ENCODE measurements around the gene MVB12B.
"Not testable (repeated sequence)": the region's sequence is repeated elsewhere in the genome, so short reads cannot be mapped to it uniquely, and the experiment has no call there.

MVB12B gene

DNA sequence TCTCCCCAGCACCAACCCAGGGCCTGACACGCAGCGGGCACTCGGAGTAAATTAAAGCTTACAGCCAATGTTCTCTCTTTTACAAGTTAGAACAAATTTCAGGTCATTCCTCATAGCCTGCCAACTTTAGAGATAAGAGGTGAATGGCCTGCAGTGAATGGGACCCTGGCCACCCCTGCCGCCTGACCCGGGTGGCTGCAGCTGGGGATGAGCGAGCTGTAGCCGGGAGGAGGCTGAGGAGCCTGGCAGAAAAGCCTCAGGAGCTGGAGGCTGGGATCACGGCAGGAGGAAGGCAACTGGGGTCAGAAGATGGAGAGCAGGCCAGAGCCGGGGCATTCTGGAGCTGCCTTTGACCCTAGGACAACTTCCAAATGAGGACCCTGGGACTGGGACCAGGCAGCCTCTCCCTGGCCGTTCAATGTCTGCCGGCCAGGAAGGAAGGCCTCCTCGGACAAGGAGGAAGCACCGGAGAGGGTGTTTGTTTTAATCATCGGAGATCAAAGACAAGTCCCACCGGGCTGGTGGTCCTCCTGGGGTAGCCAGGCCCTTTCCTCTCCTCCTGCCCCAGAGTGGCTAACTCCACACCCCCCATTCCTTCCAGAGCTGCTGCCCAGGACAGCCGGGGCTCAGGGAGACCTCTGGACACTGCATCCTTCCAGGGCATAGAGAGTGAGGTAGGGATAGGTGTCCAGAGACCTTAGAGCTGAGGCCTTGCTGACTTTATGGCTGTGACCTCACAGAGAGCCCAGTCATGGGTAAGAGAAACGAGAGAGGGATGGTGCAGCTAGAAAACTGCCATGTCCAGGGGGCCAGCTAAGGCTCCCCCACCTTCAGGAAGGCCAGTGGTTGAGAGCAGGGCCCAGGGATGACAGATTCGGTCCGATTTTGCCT lies 199.8 kb downstream of the MVB12B start:
- DNase-seq = no peak

DNA sequence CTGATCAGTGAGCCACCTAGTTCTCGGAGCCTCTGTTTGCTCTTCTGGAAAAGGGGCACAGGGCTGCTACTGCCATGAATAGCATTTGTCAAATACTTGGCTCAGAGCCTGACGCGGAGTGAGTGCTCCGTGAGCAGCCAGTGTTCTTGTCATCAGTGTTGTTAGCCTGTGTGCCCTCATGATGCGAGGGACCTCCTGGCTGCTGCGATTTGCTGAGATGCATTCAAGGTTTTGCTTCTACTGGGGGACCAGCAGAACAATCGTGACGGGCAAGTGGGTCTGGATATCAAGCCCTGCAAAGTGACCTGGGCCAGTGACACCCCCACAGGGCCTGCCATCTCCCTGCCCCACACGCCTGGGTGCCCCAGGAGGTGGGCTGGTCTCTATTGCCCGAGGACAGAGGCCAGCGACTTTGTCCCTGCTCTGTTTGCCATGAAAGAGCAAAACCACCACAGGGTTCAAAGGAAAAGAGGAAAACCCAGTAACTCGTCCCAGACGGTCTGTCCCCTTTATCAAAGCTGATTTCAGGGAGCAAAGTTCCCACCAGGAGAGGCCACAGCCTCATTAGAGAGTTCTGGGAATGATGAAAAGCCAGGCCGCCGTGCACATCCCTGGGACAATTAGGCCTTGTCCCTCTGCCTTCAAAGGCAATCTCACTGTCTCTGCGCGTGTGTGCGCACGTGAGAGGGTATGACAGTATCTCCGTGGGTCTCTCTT lies 200.6 kb downstream of the MVB12B start:
- DNase-seq = no peak

DNA sequence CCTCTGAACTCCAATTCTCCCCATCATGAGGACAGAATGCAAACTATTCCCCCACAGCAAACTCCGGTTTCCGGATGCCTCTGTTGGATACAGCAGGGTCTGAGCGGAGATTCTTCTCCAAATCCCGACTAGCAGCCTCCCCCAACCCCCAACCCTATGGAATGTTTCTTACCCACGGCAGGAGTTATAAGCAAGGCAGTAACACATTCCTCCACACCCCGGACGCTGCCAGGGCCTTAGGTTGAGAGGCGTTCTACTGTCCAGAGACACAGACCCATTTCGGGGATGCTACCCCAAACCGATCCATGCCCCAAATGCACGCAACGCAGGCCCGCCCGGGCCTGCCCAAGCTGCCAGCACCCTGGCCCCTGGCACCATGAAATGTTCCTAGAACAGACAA lies 201.5 kb downstream of the MVB12B start:
- no peak for DNase-seq

DNA sequence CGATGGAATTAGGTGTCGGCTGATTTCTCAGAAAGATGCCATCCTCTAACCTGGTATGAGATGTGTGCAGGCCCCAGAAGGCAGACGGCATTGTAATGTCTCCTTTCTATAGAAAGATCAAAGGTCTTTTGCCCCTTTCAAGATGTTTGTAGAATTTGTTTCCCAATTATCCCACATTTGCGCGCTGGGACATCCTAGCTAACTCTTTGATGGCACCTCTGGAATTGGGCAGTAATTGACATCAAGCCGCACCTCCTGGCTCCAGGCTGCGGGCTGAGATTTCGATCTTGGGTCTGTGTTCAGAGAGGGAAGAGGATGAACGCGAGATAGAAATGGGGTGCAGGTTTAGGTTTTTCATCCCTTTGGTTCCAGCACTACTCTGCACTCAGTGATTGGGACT lies 202.3 kb downstream of the MVB12B start:
- DNase-seq = no peak

DNA sequence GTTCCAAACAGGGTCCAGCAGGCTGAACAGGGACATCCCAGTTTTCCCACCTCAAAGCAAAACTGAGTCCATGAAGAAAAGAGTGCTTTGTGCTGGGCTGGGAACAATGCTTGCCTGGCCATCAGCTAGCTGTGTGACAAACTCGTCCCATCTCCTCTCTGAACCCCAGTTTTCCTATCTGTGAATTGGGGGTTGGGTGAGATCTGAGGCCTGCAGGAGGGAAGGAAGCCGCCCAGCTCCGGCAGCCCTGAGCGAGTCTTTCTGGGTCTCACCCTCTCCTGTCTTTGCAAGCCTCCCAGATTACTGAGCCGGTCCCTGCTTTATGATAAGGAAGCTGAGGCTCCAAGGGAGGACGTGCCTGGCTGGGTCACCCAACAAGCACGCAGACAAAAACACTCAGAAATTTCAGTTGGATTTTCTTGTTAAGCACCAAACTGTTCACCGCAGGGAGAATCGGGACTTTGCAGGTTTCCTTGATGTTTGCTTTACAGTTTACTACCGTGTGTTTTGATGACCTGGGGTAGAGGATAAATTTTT lies 204.5 kb downstream of the MVB12B start:
- DNase-seq = no peak

DNA sequence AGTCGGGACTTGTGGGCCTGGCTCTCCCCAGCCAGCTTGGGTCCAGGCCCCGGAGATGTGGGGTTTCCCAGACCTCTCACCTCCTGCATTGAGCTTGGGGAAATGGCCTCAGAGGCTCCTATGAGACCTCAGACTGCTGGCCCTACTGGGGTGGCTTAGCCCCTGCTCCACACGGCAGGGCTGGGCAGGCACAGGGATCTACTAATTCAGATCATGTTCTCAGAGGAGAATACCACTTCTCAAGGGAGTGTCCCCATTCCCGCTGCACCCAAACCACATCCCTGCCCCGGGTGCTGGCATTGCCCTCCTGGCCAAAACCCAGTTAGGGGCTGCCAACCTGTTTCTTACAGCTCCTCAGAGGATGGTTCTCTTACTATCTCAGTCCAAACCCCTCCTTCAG lies 205.0 kb downstream of the MVB12B start:
- no peak for DNase-seq

DNA sequence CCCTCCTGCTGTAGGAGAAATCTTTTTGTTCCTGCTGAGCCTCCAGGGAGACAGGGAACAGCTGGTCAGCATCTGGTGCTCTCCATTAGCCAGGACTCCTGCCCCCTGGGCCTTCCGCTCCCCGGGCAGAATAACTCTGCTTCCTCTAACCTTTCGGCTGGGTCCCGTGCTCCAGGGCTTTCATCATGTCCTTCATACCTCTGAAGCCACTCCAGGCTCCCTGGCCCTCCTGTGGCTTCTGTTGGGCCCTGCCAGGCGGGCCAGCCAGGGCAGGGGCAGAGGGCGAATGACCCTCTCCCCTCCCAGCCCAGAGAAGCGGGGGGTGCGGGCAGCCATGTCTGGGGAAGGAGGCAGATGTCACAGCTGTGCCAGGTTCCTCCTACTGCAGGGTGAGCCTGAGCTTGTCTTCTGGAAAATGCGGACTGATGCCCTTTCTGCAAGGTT lies 205.4 kb downstream of the MVB12B start:
- no peak for DNase-seq

DNA sequence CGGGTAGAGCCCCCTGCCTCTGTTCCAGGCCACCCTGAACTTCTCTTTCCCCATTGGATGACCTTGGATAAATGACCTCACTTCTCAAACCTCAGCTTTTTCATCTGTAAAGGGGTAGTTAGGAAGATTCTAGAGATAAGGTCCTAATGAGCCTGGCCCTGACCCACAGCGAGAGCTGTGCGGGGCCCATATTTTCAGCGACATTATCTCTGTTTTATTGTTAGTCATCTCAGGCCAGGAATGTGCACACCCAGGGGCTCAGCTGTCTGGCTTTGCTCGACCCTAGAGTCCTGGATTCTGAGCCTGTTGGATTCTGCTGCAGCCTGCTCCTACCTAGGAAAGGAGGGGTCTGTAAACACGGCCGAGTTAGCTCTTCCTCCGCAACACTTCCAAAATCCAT lies 205.9 kb downstream of the MVB12B start:
- no peak for DNase-seq

DNA sequence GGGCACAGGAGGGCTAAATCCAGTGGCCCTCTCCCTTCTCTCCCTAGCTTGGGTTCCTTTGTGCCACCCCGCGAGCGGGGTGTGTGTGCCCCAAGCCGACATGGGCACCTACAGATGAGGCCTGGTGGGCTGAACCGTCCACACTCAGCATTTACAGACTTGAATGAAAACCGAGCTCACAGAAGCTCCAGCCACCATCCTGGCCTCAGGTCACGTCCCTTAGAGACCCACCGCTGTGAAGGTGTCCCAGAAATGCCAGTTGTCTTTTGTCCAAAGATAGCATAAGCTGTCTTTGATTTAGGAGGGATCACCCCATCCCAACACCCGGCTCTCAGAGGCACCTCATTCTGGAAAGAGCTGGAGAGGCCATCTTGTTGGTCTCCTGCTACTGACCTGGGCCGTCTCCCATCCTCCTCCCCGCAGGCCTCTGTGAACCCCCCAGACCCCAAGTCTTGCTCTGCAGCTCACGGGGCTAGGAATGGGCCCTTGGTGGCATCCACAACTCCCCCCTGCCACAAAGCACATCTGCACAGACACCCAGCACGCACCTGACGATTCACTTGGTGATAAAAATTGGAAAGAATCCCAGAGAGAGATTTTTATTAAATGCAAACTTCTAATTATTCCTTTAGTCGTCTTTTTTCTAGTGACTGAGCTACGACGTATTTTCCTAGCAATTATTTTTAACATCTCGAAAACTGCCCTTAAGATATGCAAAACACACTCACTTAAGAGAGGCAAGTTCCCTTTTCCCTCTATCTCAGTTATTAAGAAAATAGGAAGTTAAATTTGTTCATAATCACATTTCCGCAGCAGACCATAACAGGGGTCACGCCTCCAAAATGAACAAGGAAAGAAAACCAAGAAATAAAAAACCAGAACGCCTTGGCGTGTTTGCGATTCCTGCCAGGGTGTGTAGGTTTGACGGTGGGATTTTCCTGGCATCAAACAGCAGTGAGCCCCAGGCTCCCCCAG lies 206.6 kb downstream of the MVB12B start:
- no peak for DNase-seq

DNA sequence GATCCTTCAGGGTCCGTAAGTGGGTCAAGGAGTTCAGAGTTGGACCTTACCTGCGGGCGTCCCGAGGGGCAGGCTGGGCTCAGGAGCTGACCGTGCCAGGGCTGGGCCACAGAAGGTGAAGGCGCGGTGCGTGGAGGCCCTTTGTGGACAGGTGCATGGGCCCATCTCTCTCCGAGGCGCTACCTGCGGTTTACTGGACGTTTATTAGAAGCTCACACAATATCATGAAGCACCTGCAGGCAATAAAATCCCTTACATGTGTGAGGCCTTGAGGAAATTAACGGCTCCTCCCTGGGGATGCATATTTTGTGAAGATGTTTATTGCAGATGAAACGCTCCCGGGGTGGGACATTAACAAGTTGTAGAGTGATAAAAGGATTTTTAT lies 207.3 kb downstream of the MVB12B start:
- no peak for DNase-seq

DNA sequence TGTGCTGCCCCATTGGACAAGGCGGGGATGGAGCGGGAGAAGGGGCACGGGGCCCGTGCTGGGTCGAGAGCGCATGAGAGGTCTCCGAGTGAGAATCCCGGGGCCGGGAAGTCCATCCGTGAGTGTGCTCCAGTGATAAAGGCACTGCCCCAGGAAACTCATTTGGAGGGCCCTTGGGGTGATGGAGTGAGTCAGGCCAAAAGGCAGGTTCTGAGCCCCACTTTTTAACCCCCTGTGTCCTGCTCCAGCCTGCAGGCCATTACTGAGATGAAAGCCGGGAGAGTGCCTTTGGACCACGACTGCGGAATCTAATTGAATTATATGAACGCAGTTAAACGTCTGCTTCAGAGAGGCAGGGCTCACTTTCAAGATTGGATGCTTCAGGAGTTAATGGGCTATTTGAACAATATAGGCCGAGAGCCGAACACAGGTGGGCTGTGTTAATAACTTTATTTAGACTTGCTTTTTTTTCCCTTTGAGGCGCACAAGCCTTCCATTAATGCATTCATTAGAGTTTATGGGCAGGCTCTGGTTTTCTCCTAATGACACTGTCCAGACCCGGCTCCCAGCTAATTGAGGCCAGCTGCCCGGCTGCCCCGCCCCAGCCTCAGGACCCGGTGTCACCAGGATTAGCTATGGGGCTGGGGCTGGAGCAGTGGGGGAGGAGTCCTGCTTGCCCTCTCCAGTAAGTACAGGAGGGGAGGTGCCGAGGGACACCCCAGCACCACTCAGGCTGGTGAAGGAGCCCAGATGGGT lies 208.0 kb downstream of the MVB12B start:
- DNase-seq = no peak

DNA sequence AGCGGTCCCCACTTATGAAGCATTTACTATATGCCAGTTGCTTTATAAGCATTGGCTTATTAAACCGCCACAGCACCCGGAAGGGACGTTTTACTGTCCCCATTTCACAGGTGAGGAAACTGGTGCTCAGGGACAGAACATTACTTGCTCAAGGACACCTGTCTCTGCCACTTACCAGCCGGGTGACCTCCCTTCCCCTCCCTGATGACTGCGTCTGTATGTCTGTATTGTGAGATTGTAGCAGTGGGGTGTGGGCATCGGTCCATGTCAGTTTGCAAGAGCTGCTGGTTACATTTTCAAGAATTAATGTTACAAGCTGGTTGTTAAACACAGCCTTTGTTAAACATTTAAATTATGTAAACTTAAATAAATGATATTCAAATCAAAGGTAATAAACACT lies 209.5 kb downstream of the MVB12B start:
- DNase-seq = no peak

DNA sequence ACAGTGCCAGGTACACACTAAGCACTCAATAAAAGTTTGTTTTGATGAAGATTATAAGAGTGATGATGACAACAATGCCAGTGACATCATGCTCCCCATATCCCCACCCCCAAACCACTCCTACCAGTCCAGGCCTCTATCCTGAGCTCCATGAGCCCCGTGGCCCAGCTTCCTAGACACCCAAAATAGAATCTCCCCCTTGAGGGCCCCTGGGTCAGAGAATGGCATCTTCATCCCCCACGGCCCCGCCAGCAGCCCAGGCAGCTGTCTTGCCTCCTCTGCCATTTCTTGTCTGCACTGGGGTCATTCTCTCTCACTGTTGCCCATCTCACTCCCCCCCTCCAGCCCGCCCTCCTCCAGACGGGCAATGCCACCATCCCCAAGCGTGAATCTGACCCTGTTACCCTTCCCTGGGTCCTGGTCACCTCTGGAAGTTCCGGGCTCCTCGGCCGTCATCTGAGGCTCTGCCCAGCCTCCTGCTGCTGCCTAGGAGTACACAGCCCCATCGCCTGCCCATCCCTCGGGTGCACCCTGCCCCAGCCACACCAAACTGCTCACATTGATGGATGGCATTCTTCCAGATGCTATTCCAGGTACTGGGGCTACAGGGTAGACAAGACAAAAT lies 210.3 kb downstream of the MVB12B start:
- DNase-seq = no peak

DNA sequence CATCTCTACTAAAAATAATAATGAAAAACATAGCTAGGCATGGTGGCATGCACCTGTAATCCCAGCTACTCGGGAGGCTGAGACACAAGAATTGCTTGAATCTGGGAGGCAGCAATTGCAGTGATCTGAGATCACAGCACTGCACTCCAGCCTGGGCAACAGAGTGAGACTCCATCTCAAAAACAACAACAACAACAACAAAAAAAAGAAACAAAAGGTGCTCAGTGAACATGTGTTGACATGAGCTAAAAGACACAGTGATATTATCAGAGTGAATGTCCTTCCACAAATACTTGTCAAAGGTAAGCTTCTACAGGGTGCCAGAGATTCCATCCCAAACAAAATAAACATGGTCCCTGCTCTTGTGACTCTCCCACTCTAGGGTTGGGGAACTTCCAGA lies 211.9 kb downstream of the MVB12B start:
- DNase-seq = no peak

DNA sequence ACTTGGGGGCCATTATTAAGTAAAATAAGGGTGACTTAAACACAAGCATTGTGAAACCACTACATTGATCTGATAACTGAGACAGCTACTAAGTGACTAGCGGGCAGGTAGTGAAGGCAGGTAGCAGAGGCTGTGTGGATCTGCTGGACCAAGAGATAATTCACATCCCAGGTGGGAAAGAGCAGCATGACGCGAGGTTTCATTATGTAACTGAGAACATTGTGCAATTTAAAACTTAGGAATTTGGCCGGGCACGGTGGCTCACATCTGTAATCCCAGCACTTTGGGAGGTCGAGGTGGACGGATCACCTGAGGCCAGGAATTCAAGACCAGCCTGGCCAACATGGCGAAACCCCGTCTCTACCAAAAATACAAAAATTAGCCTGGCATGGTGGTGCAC lies 213.8 kb downstream of the MVB12B start:
- not testable (repeated sequence) for DNase-seq

DNA sequence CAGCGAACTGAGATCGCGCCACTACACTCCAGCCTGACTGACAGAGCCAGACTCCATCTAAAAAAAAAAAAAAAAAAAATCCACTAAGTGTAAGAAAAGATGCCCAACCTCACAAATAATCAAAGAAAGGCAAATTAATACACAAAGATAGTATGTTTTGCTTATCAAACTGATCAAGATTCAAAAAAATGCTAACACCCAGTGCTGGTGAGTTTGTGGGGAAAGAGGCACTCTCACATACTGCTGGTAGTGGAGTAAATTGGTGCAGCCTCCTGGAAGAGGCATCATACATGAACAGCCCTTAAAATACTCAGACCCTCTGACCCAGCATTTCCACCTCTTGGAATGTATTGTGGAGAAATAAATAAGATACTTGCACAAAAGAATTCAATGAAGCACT lies 216.9 kb downstream of the MVB12B start:
- DNase-seq = no peak

DNA sequence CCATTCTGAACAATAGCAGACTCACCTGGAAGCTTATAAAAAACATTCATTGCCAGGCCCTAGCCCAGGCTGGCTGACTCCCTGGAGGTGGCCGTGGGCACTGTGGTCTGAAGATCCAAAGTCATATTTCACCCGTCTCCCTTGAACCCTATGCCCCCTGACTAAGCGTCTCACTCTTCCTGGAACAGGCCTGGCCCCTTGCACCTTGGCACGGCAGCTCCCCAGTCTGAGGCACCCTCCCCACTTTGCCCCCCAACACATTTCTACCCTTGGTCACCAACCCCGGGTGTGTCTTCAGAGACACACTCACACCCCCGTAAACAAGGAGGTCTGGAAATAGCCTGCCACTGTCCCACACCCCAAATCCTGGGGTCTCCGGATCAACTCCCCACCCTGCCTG lies 218.5 kb downstream of the MVB12B start:
- DNase-seq = no peak

DNA sequence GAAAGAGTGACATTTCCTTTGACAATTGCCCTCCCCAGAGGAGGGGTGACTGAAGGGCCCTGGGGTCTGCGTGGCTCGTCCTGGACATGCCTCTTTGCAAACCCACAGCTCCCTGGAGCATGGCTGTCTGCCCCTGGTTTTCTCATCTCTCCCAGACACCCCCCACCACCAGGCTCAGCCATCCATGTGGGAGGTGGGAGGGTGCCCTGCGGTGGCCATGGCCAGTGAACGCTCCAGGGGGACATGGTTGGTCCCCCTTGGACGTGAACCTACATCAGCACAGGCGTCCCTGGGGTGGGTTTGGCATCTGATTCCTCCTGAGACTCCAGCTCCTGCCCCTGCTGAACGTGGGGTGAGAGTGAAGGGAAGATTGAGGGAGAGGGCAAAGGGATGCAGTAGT lies 219.4 kb downstream of the MVB12B start:
- no peak for DNase-seq

DNA sequence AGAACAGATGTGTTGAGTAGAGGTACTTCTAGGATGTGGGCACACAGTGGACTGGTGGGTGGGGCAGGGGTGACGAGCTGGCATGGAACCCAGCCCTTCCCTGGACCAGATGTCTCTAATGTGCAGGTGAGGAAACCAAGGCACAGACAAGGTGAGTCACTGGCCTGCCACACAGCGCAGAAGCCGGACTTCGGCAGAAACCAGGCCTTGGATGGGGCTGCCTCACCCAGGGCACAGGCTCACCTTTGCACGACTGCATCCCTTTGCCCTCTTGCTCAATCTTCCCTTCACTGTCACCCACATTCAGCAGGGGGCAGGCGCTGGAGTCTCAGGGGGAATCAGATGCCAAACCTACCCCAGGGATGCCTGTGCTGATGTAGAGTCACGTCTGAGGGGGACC lies 221.7 kb downstream of the MVB12B start:
- no peak for DNase-seq

DNA sequence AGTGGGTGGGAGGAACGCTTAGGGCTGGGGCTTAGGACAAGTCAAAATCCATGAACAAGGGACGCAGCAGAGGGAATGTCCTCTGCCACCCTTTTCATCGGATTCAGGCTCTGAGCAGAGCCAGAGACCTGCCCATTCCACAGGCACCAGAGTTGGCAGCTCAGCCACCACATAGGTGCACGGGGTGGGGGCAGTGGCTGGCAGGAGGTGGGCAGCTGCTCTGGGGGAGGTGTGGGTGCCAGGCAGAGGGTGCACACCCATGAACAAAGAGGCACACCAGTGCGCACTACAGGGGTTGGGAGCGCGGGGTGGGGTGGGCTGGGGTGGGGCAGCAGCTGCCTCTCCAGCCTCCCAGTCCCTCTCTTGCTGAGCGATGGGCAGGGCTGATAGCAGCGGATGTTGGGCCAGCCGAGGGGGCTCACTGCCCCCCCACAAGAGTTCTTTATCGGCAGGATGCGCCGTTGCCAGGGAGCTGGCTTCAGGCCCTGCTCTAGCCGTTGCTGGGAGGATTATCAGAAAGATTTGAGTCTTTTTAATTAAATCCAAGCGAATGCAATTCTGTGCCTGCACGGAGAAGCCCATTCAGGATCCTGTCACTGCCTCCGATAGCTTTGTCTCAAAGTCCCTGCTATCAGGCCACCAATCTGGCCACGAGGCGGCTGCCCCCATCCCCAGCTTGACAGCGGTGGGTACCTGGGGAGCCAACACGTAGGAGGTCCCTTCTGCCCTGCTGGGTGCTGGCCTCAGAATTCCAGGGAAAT lies 222.8 kb downstream of the MVB12B start:
- no peak for DNase-seq

DNA sequence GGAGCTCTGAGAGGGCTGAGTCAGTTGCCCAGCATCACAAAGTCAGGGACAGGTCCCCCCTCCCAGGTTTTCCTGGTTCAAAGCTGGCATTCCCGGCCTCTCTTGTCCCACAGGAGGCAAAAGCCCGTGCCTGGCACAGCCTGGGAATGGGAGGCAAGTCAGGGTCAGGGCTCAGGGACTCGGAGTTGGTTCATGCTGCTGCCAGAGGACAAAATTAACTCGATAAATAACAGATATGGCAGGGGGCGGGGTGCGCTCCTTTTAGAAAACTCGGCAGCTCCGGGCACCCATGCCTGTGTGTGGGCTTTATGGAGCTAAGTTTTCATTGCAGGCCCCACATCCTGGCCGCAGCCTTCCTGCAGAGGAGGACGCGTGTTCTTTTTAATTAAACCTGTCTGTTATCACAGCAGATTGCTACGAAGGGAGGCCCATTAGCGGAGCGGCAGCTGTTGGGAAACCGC lies 224.3 kb downstream of the MVB12B start:
- DNase-seq = no peak
